Measurements from ENCODE around the gene SMIM45.

SMIM45 gene

DNA sequence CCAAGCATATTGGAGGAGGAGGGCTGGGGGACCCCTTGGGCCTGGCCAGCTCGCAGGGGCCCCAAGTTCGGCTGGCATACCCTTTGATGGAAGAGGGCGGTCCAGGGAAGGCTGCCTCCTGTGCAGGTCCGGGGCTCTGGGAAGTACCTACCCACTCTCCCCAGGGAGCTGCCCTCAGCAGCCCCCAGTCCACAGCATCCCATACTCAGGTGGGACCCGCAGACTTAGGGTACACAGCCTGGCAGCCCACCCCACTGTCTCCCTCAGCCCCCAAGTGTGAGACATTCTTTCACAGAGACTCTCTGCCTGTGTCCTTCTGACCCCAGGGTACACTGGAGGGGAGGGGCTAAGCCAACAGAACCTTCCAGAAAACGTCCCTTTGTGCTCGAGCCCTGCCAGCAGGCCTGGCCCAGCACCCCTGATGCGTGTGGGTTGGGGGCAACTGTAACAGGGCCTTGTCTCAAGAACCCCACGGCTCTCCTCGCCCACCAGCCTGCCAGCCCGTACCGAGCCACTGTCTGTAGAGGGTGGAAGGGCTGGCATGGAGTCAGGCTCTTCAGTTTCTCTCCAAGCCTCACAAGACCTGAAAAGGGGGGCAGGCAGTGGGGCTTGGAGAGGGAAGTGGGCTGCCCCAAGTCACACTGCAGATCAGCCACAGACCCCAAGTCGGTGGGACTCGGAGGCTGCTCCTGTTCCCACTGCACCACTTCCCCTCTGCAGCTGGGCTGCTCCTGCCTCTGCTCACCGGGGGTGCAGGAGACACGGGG, 18.4 kb upstream of the SMIM45 start:
- TF ChIP-seq, protein P1, sequence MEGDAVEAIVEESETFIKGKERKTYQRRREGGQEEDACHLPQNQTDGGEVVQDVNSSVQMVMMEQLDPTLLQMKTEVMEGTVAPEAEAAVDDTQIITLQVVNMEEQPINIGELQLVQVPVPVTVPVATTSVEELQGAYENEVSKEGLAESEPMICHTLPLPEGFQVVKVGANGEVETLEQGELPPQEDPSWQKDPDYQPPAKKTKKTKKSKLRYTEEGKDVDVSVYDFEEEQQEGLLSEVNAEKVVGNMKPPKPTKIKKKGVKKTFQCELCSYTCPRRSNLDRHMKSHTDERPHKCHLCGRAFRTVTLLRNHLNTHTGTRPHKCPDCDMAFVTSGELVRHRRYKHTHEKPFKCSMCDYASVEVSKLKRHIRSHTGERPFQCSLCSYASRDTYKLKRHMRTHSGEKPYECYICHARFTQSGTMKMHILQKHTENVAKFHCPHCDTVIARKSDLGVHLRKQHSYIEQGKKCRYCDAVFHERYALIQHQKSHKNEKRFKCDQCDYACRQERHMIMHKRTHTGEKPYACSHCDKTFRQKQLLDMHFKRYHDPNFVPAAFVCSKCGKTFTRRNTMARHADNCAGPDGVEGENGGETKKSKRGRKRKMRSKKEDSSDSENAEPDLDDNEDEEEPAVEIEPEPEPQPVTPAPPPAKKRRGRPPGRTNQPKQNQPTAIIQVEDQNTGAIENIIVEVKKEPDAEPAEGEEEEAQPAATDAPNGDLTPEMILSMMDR (IDR thresholded peaks at IDR 0.05; ENCODE audit: control extremely low read depth, extremely low read depth, low read depth, missing control alignments), result no peak
- CTCF ChIA-PET, result interaction anchor here (8.8 kb wide), 1 partner anchor 9 kb away, joined by 229 read pairs; the partner anchor contains the start of gene TNFRSF13C
- POLR2A ChIA-PET, result no interaction called here
- DNase-seq (ENCODE audit: extremely low spot score), result no peak

DNA sequence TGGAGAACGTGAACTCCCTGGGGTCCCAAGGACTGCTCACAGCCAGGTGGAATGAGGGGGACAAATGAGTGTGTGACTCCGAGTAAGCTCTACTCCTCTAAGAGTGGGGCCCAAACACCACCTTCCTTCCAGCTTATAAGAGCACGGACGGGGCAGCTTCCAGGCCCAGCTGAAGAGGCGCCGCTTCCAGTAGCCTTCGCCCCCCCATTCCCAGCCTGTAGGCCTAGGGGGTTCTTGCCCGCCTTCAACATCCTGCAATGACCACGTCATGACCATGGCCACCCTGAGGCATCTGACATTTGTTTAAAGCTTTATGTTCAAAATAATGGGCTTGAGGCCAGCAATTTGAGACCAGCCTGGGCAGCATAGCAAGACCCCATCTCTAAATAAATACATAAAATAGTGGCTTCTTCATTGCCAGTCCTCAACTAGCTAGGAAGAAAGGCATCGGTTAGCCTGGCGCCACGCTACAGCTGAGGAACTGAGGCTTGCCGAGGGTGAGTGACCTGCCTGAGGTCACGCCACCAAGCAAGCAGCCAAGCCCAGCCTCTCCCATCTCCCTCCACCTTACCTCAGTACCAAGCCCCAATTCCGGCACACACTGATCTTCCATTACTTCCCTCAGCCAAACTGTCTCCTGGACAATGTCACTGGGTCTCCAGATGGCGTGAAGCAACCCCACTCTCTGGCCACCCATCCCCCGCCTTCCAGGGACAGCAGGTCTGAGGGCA, 17.5 kb upstream of the SMIM45 start:
- no peak for DNase-seq (ENCODE audit: extremely low spot score)
- CTCF ChIA-PET, result interaction anchor here (8.8 kb wide), 1 partner anchor 10 kb away, joined by 229 read pairs; the partner anchor contains the start of gene TNFRSF13C
- TF ChIP-seq, protein P1 (IDR thresholded peaks at IDR 0.05; ENCODE audit: control extremely low read depth, extremely low read depth, low read depth, missing control alignments), result no peak
- POLR2A ChIA-PET, result interaction anchor here (7.6 kb wide), 1 partner anchor 9 kb away, joined by 118 read pairs; the partner anchor contains the start of gene TNFRSF13C

DNA sequence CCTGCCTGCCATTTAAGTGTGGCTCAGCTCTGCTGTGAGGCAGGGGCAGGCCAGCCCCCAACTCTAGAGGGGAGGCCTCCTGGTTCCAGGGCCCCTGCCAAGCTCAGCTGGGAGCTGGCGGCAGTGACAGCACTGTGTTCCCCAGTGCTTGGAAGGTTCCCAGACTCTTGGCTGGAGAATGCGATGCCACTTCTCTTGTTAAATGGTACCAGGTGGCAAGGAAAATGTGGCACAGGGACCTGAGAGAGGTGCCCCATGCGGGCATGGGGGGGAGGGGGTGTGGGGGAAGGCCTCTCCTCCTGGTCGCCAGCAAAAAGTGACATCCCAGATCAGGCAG, 17.0 kb upstream of the SMIM45 start:
- TF ChIP-seq, protein P1 (IDR thresholded peaks at IDR 0.05; ENCODE audit: control extremely low read depth, extremely low read depth, low read depth, missing control alignments), result no peak
- ChIA-PET POLR2A (interaction anchor here (0.5 to 7.6 kb wide), 2 partner anchors 9 to 22 kb away, joined by 4 to 118 read pairs; partner anchors contain the start of gene TNFRSF13C), CTCF (interaction anchor here (8.8 kb wide), 1 partner anchor 11 kb away, joined by 229 read pairs; the partner anchor contains the start of gene TNFRSF13C)
- DNase-seq (ENCODE audit: extremely low spot score), result no peak

DNA sequence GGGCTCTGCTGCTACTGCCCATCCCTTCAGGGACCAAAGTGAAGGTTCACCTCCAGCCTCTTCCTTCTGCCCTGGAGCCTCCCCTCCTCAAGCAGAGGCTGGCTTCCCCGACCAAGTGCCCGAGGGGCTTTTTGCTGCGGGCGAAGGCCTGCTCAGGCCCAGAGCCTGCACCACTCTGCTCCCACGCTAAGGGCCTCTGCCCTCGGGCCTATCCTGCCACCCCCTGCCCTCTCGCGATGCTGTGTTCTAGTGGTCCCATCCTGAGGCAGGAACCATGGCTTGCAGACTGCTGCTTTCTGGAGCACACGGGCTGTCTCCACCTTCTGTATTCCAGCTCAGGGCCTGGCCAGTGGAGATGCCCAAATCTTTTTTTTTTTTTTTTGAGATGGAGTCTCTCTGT, 16.4 kb upstream of the SMIM45 start:
- CTCF ChIA-PET, result interaction anchor here (1.1 to 8.8 kb wide), 5 partner anchors 11 to 508 kb away, joined by 3 to 229 read pairs (median 4); partner anchors contain the start of genes CCDC134 and TNFRSF13C
- TF ChIP-seq, protein P1 (IDR thresholded peaks at IDR 0.05; ENCODE audit: control extremely low read depth, extremely low read depth, low read depth, missing control alignments), result no peak
- POLR2A ChIA-PET, result interaction anchor here (0.5 to 7.6 kb wide), 6 partner anchors 10 to 135 kb away, joined by 3 to 118 read pairs (median 6); partner anchors contain the start of genes CCDC134, CENPM and TNFRSF13C
- DNase-seq (ENCODE audit: extremely low spot score), result no peak

DNA sequence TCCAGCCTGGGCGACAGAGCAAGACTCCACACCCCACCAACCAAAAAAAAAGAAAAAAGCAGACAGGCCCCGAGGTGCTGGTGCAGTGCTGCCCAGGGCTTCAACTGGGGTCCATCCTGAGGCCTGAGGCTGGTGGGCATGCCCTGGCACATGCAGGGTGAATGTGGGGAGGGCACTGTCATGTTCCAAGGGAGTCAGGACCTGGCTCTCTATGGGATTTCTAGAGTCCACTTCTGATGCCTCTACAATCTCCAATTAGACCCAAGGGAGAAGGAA, 15.1 kb upstream of the SMIM45 start:
- no peak for DNase-seq (ENCODE audit: extremely low spot score)
- ChIA-PET POLR2A (interaction anchor here (1.1 to 7.6 kb wide), 4 partner anchors 10 to 24 kb away, joined by 3 to 118 read pairs (median 10); partner anchors contain the start of genes CENPM and TNFRSF13C), CTCF (interaction anchor here (1.1 to 8.8 kb wide), 5 partner anchors 13 to 271 kb away, joined by 3 to 229 read pairs (median 4); partner anchors contain the start of gene TNFRSF13C)
- TF ChIP-seq, protein P1 (IDR thresholded peaks at IDR 0.05; ENCODE audit: control extremely low read depth, extremely low read depth, low read depth, missing control alignments), result no peak
